Loucy (cell line): Measurements from ENCODE around the gene ARHGEF39.

Experiments
- CTCF ChIP-seq: fragments of 200-600 bp; sonication (generic); conservative IDR thresholded peaks from 2 replicates; pipeline ENCODE4 v1.5.1; 2014; ENCODE audit warnings: mild to moderate bottlenecking, antibody characterized with exemption, low read length
- EZH2phosphoT487 ChIP-seq: fragments of 200-600 bp; IDR thresholded peaks from 2 replicates; pipeline ENCODE4 v1.6.1; 2018; ENCODE audit warnings: antibody characterized with exemption, mild to moderate bottlenecking, moderate library complexity, borderline replicate concordance

- TF ChIP-seq EZH2phosphoT487: no peak
- no peak for TF ChIP-seq CTCF
Observed at GRCh38 chr9:35652829-35653209, 12.2 kb downstream of the ARHGEF39 start.
